ENCODE measurements around the gene LSM14B.

Gene LSM14B

DNA sequence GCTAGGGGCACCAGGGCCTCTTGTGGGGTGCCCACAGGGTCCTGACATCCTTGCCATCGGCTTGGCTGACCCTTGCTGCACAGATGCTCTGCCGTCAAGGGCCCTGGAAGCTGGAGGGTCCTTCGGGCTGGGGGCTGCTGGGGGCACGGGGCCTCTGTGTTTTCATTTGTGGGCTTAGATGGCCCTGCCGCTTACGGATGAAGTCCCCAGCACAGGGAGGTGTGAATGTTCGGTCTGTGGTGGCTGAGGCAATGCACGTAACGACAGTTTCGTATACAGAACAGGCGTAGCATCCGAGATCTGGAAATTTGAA, 35.8 kb downstream of the LSM14B start:
- peaks cover 51% of the 10 kb centered on the region for H3K36me3 ChIP-seq (ENCODE audit: control insufficient read depth, insufficient read depth, low read length)
- peaks cover 4% of the 10 kb centered on the region for H3K9me3 ChIP-seq (ENCODE audit: control insufficient read depth, low read length)
- peaks cover 23% of the 10 kb centered on the region for H3K4me1 ChIP-seq (ENCODE audit: control insufficient read depth, insufficient read depth, low read length, poor library complexity, severe bottlenecking)
- WGBS, 2 experiments (ENCODE audit: insufficient coverage in 2 of 2): 97% methylated on average over 11 to 12 of the region's 12 CpGs
- no peak overlapping the region for H3K27ac ChIP-seq (ENCODE audit: low read depth, low read length, severe bottlenecking)
- H3K4me3 ChIP-seq (ENCODE audit: extremely low read depth, insufficient read depth, low read length, poor library complexity, severe bottlenecking): no peak overlapping the region

DNA sequence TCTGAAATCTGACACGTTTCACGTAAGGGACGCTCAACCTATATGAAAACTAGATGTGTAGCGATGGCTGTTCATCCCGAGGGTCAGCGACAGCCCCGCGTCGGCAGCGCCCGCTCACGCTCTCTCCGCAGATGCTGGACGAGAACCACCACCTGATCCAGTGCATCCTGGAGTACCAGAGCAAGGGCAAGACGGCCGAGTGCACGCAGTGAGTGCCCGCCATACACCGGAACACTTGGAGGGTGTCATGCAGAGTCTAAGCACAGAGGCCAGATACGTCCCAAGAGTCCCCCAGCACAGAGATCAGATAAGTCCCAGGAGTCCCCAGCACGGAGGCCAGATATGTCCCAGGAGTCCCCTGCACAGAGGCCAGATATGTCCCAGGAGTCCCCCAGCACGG, 36.3 kb downstream of the LSM14B start:
- H3K36me3 ChIP-seq (ENCODE audit: control insufficient read depth, insufficient read depth, low read length): peaks cover 50% of the 10 kb centered on the region
- peaks cover 23% of the 10 kb centered on the region for H3K4me1 ChIP-seq (ENCODE audit: control insufficient read depth, insufficient read depth, low read length, poor library complexity, severe bottlenecking)
- H3K4me3 ChIP-seq (ENCODE audit: extremely low read depth, insufficient read depth, low read length, poor library complexity, severe bottlenecking): no peak overlapping the region
- H3K27ac ChIP-seq (ENCODE audit: low read depth, low read length, severe bottlenecking): no peak overlapping the region
- 96% methylated on average over 22 of the region's 22 CpGs for WGBS, 2 experiments (ENCODE audit: insufficient coverage in 2 of 2)
- H3K9me3 ChIP-seq (ENCODE audit: control insufficient read depth, low read length): no peaks in the 10 kb centered on the region

DNA sequence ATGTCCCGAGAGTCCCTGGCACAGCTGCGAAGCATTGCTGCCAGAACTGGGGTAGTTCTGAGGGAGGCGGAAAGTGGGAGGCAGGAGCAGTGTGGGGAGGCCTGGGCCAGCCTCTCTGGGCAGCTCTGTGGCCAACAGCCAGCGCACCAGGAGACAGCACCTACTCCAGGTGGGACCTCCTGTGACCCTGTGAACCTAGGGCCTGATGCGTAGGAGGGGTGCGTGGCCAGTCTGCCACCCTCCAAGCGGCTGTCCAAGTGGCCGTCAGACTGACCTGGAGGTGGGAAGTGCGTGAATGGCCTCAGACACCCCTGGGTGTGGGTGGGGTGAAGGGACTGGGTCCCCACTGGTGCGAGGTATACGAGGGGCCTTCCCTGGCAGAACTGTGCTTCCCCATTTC, 36.8 kb downstream of the LSM14B start:
- Histone ChIP-seq H3K4me3 (ENCODE audit: extremely low read depth, insufficient read depth, low read length, poor library complexity, severe bottlenecking) (no peak overlapping the region), H3K36me3 (ENCODE audit: control insufficient read depth, insufficient read depth, low read length) (peaks cover 50% of the 10 kb centered on the region), H3K9me3 (ENCODE audit: control insufficient read depth, low read length) (no peaks in the 10 kb centered on the region), H3K4me1 (ENCODE audit: control insufficient read depth, insufficient read depth, low read length, poor library complexity, severe bottlenecking) (peaks cover 23% of the 10 kb centered on the region), H3K27ac (ENCODE audit: low read depth, low read length, severe bottlenecking) (no peak overlapping the region)
- WGBS, 2 experiments (ENCODE audit: insufficient coverage in 2 of 2): 94 to 99% methylated on average over 5 to 8 of the region's 11 CpGs

DNA sequence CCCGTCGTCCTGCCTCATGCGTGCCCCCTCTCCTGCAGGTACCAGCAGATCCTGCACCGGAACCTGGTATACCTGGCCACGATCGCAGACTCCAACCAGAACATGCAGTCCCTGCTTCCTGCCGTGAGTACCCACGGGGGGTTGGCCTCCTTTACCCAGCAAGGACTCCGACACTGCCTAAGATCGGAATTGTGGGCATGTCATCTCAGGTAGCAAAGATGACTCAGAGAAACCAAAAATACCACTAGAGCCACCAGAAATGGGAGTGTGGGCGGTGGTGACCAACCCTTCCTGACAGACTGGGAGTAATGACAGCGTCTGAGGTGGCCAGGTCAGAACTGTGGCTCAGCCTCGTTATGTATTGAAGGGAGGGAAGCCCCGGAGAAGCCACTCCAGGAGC, 37.6 kb downstream of the LSM14B start:
- no peak overlapping the region for H3K27ac ChIP-seq (ENCODE audit: low read depth, low read length, severe bottlenecking)
- H3K4me3 ChIP-seq (ENCODE audit: extremely low read depth, insufficient read depth, low read length, poor library complexity, severe bottlenecking): no peak overlapping the region

DNA sequence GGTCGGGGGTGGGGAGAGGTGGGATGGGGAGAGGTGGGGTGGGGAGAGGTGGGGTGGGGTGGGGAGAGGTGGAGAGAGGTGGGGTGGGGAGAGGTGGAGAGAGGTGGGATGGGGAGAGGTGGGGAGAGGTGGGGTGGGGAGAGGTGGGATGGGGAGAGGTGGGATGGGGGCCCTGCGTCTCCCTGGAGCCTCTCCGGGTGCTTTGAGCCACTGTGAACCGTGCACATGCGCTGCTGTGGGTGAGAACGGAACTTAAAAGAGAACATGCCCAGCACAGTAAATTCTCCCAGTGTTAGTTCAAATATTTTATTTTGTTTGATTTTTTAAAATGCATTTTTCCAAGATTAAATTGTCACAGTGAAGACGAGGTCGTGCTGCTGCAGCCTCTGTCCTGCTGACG, 38.0 kb downstream of the LSM14B start:
- Histone ChIP-seq H3K36me3 (ENCODE audit: control insufficient read depth, insufficient read depth, low read length) (peaks cover 52% of the 10 kb centered on the region), H3K27ac (ENCODE audit: low read depth, low read length, severe bottlenecking) (no peak overlapping the region)
- 86 to 98% methylated on average over 5 to 8 of the region's 9 CpGs for WGBS, 2 experiments (ENCODE audit: insufficient coverage in 2 of 2)

More for the DNA sequence above, 37.6 kb downstream of the LSM14B start:
- 92 to 95% methylated on average over 8 to 9 of the region's 14 CpGs for WGBS, 2 experiments (ENCODE audit: insufficient coverage in 2 of 2)
- Histone ChIP-seq H3K4me1 (ENCODE audit: control insufficient read depth, insufficient read depth, low read length, poor library complexity, severe bottlenecking) (peaks cover 23% of the 10 kb centered on the region), H3K36me3 (ENCODE audit: control insufficient read depth, insufficient read depth, low read length) (peaks cover 50% of the 10 kb centered on the region), H3K9me3 (ENCODE audit: control insufficient read depth, low read length) (no peaks in the 10 kb centered on the region)

DNA sequence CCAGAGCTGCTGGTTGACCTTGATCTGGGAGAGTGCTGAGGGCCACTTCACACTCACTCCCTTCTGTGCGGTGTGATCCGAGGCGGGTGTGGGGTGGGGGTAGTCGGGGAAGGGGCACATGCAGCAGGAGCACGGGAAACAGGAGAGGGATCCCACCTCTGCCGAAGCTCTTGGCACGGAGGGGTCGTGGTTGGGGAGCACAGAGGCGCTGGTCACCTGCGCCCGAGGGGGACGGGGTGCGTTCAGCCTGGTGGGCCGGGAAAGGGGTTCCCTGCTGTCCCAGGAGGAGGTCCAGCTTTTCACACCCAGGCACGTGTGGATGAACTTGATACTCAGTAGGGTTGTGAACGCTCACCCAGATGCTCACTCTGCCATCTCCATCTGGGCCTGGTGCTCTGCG, 38.6 kb downstream of the LSM14B start:
- WGBS, 2 experiments (ENCODE audit: insufficient coverage in 2 of 2): 93 to 96% methylated on average over 13 to 14 of the region's 17 CpGs
- Histone ChIP-seq H3K4me1 (ENCODE audit: control insufficient read depth, insufficient read depth, low read length, poor library complexity, severe bottlenecking) (peaks cover 21% of the 10 kb centered on the region), H3K9me3 (ENCODE audit: control insufficient read depth, low read length) (no peaks in the 10 kb centered on the region), H3K4me3 (ENCODE audit: extremely low read depth, insufficient read depth, low read length, poor library complexity, severe bottlenecking) (no peak overlapping the region), H3K36me3 (ENCODE audit: control insufficient read depth, insufficient read depth, low read length) (peaks cover 56% of the 10 kb centered on the region), H3K27ac (ENCODE audit: low read depth, low read length, severe bottlenecking) (no peak overlapping the region)

More for the DNA sequence above, 38.0 kb downstream of the LSM14B start:
- H3K4me3 ChIP-seq (ENCODE audit: extremely low read depth, insufficient read depth, low read length, poor library complexity, severe bottlenecking): no peak overlapping the region
- H3K9me3 ChIP-seq (ENCODE audit: control insufficient read depth, low read length): no peaks in the 10 kb centered on the region
- peaks cover 23% of the 10 kb centered on the region for H3K4me1 ChIP-seq (ENCODE audit: control insufficient read depth, insufficient read depth, low read length, poor library complexity, severe bottlenecking)

DNA sequence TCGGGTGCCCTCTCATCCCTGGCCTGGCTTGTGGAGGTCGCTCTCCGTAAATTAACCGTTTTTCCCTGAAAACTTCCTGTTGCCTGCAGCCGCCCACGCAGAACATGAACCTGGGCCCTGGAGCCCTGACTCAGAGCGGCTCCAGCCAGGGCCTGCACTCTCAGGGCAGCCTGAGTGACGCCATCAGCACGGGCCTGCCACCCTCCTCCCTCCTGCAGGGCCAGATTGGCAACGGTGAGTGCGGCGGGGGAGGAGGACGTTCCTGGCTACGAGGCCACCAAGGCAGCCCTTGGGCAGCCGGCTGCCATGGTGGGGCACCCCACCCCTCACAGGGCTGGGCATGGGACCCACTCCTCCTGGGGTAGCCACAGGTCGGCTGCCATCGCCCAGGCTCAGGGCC, 39.1 kb downstream of the LSM14B start:
- H3K36me3 ChIP-seq (ENCODE audit: control insufficient read depth, insufficient read depth, low read length): peaks cover 61% of the 10 kb centered on the region
- H3K4me1 ChIP-seq (ENCODE audit: control insufficient read depth, insufficient read depth, low read length, poor library complexity, severe bottlenecking): peaks cover 19% of the 10 kb centered on the region
- H3K27ac ChIP-seq (ENCODE audit: low read depth, low read length, severe bottlenecking): peak overlapping the region; percentile 57
- H3K4me3 ChIP-seq (ENCODE audit: extremely low read depth, insufficient read depth, low read length, poor library complexity, severe bottlenecking): no peak overlapping the region
- WGBS, 2 experiments (ENCODE audit: insufficient coverage in 2 of 2): 93% methylated on average over 16 of the region's 17 CpGs
- no peaks in the 10 kb centered on the region for H3K9me3 ChIP-seq (ENCODE audit: control insufficient read depth, low read length)

DNA sequence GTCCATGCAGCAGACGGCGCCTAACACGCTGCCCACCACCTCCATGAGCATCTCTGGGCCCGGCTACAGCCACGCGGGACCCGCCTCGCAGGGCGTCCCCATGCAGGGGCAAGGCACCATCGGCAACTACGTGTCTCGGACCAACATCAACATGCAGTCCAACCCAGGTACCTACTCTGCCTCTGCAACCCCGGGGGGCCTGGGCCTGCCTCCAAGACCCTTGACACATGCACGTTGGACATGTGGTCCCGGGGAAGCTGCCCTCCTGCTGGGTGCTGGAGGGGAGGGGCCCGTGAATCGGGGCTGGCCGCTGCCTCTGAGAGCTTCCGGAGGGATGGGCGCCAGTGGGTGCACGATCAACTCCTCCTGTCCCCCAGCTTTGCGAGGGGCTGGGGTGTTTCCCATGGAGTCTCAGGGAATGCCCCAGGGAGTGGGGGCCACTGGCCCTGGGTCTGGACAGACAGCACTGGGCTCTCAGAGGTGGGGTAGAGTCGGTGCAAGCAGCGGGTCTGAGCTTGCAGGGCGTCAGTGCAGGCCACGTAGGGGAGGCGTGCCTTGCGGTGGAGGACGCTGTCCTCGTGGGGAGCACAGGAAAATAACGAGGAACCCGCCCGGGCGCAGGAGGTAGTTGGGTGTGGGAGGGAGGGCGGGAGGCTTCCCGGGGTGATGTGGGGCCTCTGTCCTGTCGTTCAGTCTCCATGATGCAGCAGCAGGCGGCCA, 40.6 kb downstream of the LSM14B start:
- H3K27ac ChIP-seq (ENCODE audit: low read depth, low read length, severe bottlenecking): no peak overlapping the region
- H3K9me3 ChIP-seq (ENCODE audit: control insufficient read depth, low read length): no peaks in the 10 kb centered on the region
- H3K36me3 ChIP-seq (ENCODE audit: control insufficient read depth, insufficient read depth, low read length): peaks cover 73% of the 10 kb centered on the region
- 95 to 96% methylated on average over 26 to 38 of the region's 38 CpGs for WGBS, 2 experiments (ENCODE audit: insufficient coverage in 2 of 2)
- peaks cover 19% of the 10 kb centered on the region for H3K4me1 ChIP-seq (ENCODE audit: control insufficient read depth, insufficient read depth, low read length, poor library complexity, severe bottlenecking)
- H3K4me3 ChIP-seq (ENCODE audit: extremely low read depth, insufficient read depth, low read length, poor library complexity, severe bottlenecking): no peak overlapping the region

DNA sequence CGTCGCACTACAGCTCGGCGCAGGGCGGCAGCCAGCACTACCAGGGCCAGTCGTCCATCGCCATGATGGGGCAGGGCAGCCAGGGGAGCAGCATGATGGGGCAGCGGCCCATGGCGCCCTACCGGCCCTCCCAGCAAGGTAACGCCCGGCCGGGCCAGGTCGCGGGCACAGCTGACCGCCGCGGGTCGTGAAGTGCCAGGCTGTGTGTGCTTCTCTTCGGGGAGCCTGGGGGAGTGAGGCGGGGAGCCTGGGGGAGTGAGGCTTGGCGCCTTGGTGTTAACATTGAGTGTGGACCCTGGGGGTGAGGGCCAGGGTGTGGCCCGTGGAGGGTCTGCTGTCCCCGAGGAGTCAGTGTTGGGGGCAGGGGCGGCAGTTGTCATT, 41.2 kb downstream of the LSM14B start:
- 96% methylated on average over 19 to 23 of the region's 25 CpGs for WGBS, 2 experiments (ENCODE audit: insufficient coverage in 2 of 2)
- H3K4me1 ChIP-seq (ENCODE audit: control insufficient read depth, insufficient read depth, low read length, poor library complexity, severe bottlenecking): peaks cover 19% of the 10 kb centered on the region
- H3K4me3 ChIP-seq (ENCODE audit: extremely low read depth, insufficient read depth, low read length, poor library complexity, severe bottlenecking): no peak overlapping the region
- no peak overlapping the region for H3K27ac ChIP-seq (ENCODE audit: low read depth, low read length, severe bottlenecking)
- no peaks in the 10 kb centered on the region for H3K9me3 ChIP-seq (ENCODE audit: control insufficient read depth, low read length)
- H3K36me3 ChIP-seq (ENCODE audit: control insufficient read depth, insufficient read depth, low read length): peaks cover 78% of the 10 kb centered on the region

DNA sequence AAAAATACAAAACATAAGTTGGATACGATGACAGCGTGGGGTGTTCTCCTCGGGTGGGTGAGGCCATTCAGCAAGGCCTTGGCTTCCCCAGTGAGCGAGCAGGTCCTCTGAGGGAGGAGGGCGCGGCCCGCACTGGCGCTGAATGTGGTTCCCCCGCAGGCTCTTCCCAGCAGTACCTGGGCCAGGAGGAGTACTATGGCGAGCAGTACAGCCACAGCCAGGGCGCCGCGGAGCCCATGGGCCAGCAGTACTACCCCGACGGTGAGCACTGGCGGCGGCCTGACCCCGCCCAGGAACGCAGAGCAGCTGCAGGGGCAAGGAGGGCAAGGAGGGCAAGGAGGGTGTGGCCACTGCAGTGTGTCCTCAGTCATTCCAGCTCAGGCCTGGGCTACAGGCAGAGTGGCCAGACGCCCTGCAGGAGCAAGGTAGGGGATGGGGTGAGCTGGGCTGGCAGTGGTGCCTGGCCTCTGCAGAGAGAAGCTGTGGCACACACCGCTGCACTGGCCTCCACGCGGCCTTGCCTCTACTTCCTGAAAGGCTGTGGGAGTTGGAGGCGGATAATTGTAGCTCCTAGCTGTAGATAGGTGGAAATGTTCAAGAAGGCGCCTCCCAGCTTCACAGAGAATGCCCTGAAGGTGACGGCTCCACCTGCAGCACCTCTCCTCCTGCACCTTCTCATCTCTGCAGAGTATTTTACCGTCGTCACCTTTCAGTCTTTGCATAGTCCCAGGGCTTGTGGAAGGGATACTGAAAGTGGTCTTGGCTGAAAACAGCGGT, 41.9 kb downstream of the LSM14B start:
- no peak overlapping the region for H3K4me3 ChIP-seq (ENCODE audit: extremely low read depth, insufficient read depth, low read length, poor library complexity, severe bottlenecking)
- WGBS, 2 experiments (ENCODE audit: insufficient coverage in 2 of 2): 97 to 98% methylated on average over 20 to 24 of the region's 29 CpGs
- peaks cover 85% of the 10 kb centered on the region for H3K36me3 ChIP-seq (ENCODE audit: control insufficient read depth, insufficient read depth, low read length)
- H3K4me1 ChIP-seq (ENCODE audit: control insufficient read depth, insufficient read depth, low read length, poor library complexity, severe bottlenecking): peaks cover 17% of the 10 kb centered on the region
- no peak overlapping the region for H3K27ac ChIP-seq (ENCODE audit: low read depth, low read length, severe bottlenecking)
- H3K9me3 ChIP-seq (ENCODE audit: control insufficient read depth, low read length): no peaks in the 10 kb centered on the region
